MM.1S (cell line): ENCODE data around the gene PSMB10.

Experiments used
- DNase-seq: peaks from one replicate; pipeline ENCODE4 v3.0.0-alpha.2; 2015
- H2AFZ ChIP-seq: fragments of 300-600 bp; sonication (generic); 2 replicates; pipeline ENCODE4 v1.6.0; 2016; ENCODE audit warnings: antibody characterized with exemption, low read length
- H3F3A ChIP-seq: fragments of 300-600 bp; sonication (generic); 2 replicates; pipeline ENCODE4 v1.6.1; 2016; ENCODE audit warnings: mild to moderate bottlenecking, antibody characterized with exemption, low read length, moderate library complexity, mixed read lengths; ENCODE audit not compliant: insufficient read depth
- H3K27ac ChIP-seq: fragments of 300-600 bp; sonication (generic); 2 replicates; pipeline ENCODE4 v1.5.1; 2016; ENCODE audit warnings: mild to moderate bottlenecking, low read length
- H3K27me3 ChIP-seq: fragments of 300-600 bp; sonication (generic); replicated peaks from 2 replicates; pipeline ENCODE4 v1.6.0; 2016; ENCODE audit warnings: low read length; ENCODE audit not compliant: insufficient read depth
- H3K36me3 ChIP-seq: fragments of 300-600 bp; sonication (generic); replicated peaks from 2 replicates; pipeline ENCODE4 v1.6.1; 2016; ENCODE audit warnings: mild to moderate bottlenecking, low read length, mixed read lengths; ENCODE audit not compliant: insufficient read depth
- H3K4me1 ChIP-seq: fragments of 300-600 bp; sonication (generic); 2 replicates; pipeline ENCODE4 v1.6.1; 2016; ENCODE audit warnings: low read length, mixed read lengths
- H3K4me2 ChIP-seq: fragments of 300-600 bp; sonication (generic); 2 replicates; pipeline ENCODE4 v1.6.0; 2016; ENCODE audit warnings: low read depth, low read length
- H3K4me3 ChIP-seq: fragments of 300-600 bp; sonication (generic); 2 replicates; pipeline ENCODE4 v1.5.1; 2016; ENCODE audit warnings: low read length, mixed read lengths
- H3K79me2 ChIP-seq: fragments of 300-600 bp; sonication (generic); 2 replicates; pipeline ENCODE4 v1.6.1; 2016; ENCODE audit warnings: mixed run types, low read length, mixed read lengths
- H3K9ac ChIP-seq: fragments of 300-600 bp; sonication (generic); 2 replicates; pipeline ENCODE4 v1.6.1; 2016; ENCODE audit warnings: low read length, mixed read lengths
- H3K9me2 ChIP-seq: fragments of 300-600 bp; sonication (generic); replicated peaks from 2 replicates; pipeline ENCODE4 v1.6.1; 2016; ENCODE audit warnings: mild to moderate bottlenecking, low read length, mixed read lengths; ENCODE audit not compliant: insufficient read depth
- H3K9me3 ChIP-seq: fragments of 300-600 bp; sonication (generic); replicated peaks from 2 replicates; pipeline ENCODE4 v1.6.1; 2016; ENCODE audit warnings: mild to moderate bottlenecking, low read length, mixed read lengths; ENCODE audit not compliant: insufficient read depth
- H4K20me1 ChIP-seq: fragments of 300-600 bp; sonication (generic); 2 replicates; pipeline ENCODE4 v1.6.1; 2016; ENCODE audit warnings: mild to moderate bottlenecking, low read length, moderate library complexity, mixed read lengths; ENCODE audit not compliant: insufficient read depth
- CTCF ChIP-seq: fragments of 300-600 bp; sonication (generic); IDR thresholded peaks from 2 replicates; pipeline ENCODE4 v1.5.1; 2016; ENCODE audit warnings: antibody characterized with exemption, low read length, mixed read lengths
- EZH2 ChIP-seq: fragments of 300-600 bp; sonication (generic); optimal IDR thresholded peaks from 2 replicates; pipeline ENCODE3; 2017; ENCODE audit warnings: low read depth, mild to moderate bottlenecking, antibody characterized with exemption, low read length, mixed read lengths
- EZH2phosphoT487 ChIP-seq: fragments of 300-600 bp; sonication (generic); IDR thresholded peaks from 2 replicates; pipeline ENCODE4 v1.6.1; 2018; ENCODE audit warnings: antibody characterized with exemption, low read length

PSMB10 gene

GRCh38 chr16:67957622-67958021, 21.0 kb upstream of the PSMB10 start:
- no peaks in the 10 kb centered on the region for H3K9me2 ChIP-seq
- H3K4me2 ChIP-seq, result no peak overlapping the region
- no peak overlapping the region for H3K9ac ChIP-seq
- H3F3A ChIP-seq, result no peaks in the 10 kb centered on the region
- H2AFZ ChIP-seq, result no peak overlapping the region
- DNase-seq, result no peak
- H4K20me1 ChIP-seq, result no peaks in the 10 kb centered on the region
- H3K79me2 ChIP-seq, result no peaks in the 10 kb centered on the region
- no peaks in the 10 kb centered on the region for H3K9me3 ChIP-seq
- no peaks in the 10 kb centered on the region for H3K36me3 ChIP-seq
- H3K4me1 ChIP-seq, result no peaks in the 10 kb centered on the region
- no peak overlapping the region for H3K27ac ChIP-seq
- TF ChIP-seq CTCF, result no peak
- TF ChIP-seq EZH2phosphoT487, result no peak
- TF ChIP-seq EZH2, result no peak
- no peaks in the 10 kb centered on the region for H3K27me3 ChIP-seq
- no peak overlapping the region for H3K4me3 ChIP-seq

GRCh38 chr16:67954421-67955196, 18.0 kb upstream of the PSMB10 start:
- Histone ChIP-seq H4K20me1 (no peaks in the 10 kb centered on the region), H3F3A (no peaks in the 10 kb centered on the region), H3K36me3 (no peaks in the 10 kb centered on the region), H3K4me2 (no peak overlapping the region), H3K4me1 (no peaks in the 10 kb centered on the region), H3K27me3 (no peaks in the 10 kb centered on the region), H3K9me3 (no peaks in the 10 kb centered on the region), H3K79me2 (no peaks in the 10 kb centered on the region), H3K9me2 (no peaks in the 10 kb centered on the region), H3K4me3 (no peak overlapping the region), H2AFZ (no peak overlapping the region), H3K27ac (no peak overlapping the region), H3K9ac (no peak overlapping the region)
- DNase-seq, result no peak
- TF ChIP-seq EZH2phosphoT487 (no peak), EZH2 (no peak), CTCF (no peak)

GRCh38 chr16:67953641-67954375, 17.2 kb upstream of the PSMB10 start:
- no peak overlapping the region for H3K4me3 ChIP-seq
- TF ChIP-seq EZH2phosphoT487, result no peak
- TF ChIP-seq CTCF, result no peak
- no peak for TF ChIP-seq EZH2
- no peaks in the 10 kb centered on the region for H3K79me2 ChIP-seq
- no peaks in the 10 kb centered on the region for H3K27me3 ChIP-seq
- H3K27ac ChIP-seq, result no peak overlapping the region
- no peaks in the 10 kb centered on the region for H3K4me1 ChIP-seq
- DNase-seq, result no peak
- H3K9me3 ChIP-seq, result no peaks in the 10 kb centered on the region
- no peaks in the 10 kb centered on the region for H3K9me2 ChIP-seq
- no peak overlapping the region for H3K9ac ChIP-seq
- H3K4me2 ChIP-seq, result no peak overlapping the region
- no peak overlapping the region for H2AFZ ChIP-seq
- H3K36me3 ChIP-seq, result no peaks in the 10 kb centered on the region
- no peaks in the 10 kb centered on the region for H4K20me1 ChIP-seq
- H3F3A ChIP-seq, result no peaks in the 10 kb centered on the region
